ENCODE data around the gene WNT7A.
A peak's percentile ranks its signal among the peaks of the same experiment; 100 is the strongest.

WNT7A gene

GRCh38 chr3:13822871-13823585 lies 56.8 kb downstream of the WNT7A start:
- Mint-ChIP-seq H3K27me3 (no peaks in the 10 kb centered on the region), H3K4me3 (no peak overlapping the region), H3K4me1 (peaks cover 3% of the 10 kb centered on the region), H3K36me3 (peaks cover 15% of the 10 kb centered on the region), H3K9me3 (no peaks in the 10 kb centered on the region), H3K27ac (no peak overlapping the region)

GRCh38 chr3:13822042-13822441 lies 57.8 kb downstream of the WNT7A start:
- no peaks in the 10 kb centered on the region for H3K9me3 Mint-ChIP-seq
- H3K4me3 Mint-ChIP-seq = no peak overlapping the region
- no peak overlapping the region for H3K27ac Mint-ChIP-seq
- H3K27me3 Mint-ChIP-seq = no peaks in the 10 kb centered on the region
- peaks cover 20% of the 10 kb centered on the region for H3K36me3 Mint-ChIP-seq
- peaks cover 3% of the 10 kb centered on the region for H3K4me1 Mint-ChIP-seq

GRCh38 chr3:13821126-13821525 lies 58.7 kb downstream of the WNT7A start:
- Mint-ChIP-seq H3K27ac (peak overlapping the region; percentile 8), H3K9me3 (no peaks in the 10 kb centered on the region), H3K4me3 (no peak overlapping the region), H3K4me1 (peaks cover 3% of the 10 kb centered on the region), H3K36me3 (peaks cover 25% of the 10 kb centered on the region), H3K27me3 (no peaks in the 10 kb centered on the region)

- peaks cover 3% of the 10 kb centered on the region for H3K4me1 Mint-ChIP-seq
- no peaks in the 10 kb centered on the region for H3K27me3 Mint-ChIP-seq
- no peak overlapping the region for H3K4me3 Mint-ChIP-seq
- H3K27ac Mint-ChIP-seq = no peak overlapping the region
- H3K36me3 Mint-ChIP-seq = peaks cover 26% of the 10 kb centered on the region
- H3K9me3 Mint-ChIP-seq = peaks cover 7% of the 10 kb centered on the region
Measured at GRCh38 chr3:13818919-13819318, 61.0 kb downstream of the WNT7A start.

GRCh38 chr3:13815088-13815683 lies 64.7 kb downstream of the WNT7A start:
- Mint-ChIP-seq H3K27ac (no peak overlapping the region), H3K27me3 (no peaks in the 10 kb centered on the region), H3K36me3 (peaks cover 22% of the 10 kb centered on the region), H3K4me1 (no peaks in the 10 kb centered on the region), H3K4me3 (no peak overlapping the region), H3K9me3 (peaks cover 9% of the 10 kb centered on the region)

GRCh38 chr3:13812034-13812471 lies 67.8 kb downstream of the WNT7A start:
- H3K9me3 Mint-ChIP-seq = peaks cover 15% of the 10 kb centered on the region
- H3K27me3 Mint-ChIP-seq = no peaks in the 10 kb centered on the region
- H3K4me1 Mint-ChIP-seq = no peaks in the 10 kb centered on the region
- no peak overlapping the region for H3K27ac Mint-ChIP-seq
- no peak overlapping the region for H3K4me3 Mint-ChIP-seq
- peaks cover 11% of the 10 kb centered on the region for H3K36me3 Mint-ChIP-seq

GRCh38 chr3:13811614-13812013 lies 68.3 kb downstream of the WNT7A start:
- peaks cover 8% of the 10 kb centered on the region for H3K36me3 Mint-ChIP-seq
- H3K4me3 Mint-ChIP-seq = no peak overlapping the region
- H3K27ac Mint-ChIP-seq = no peak overlapping the region
- H3K4me1 Mint-ChIP-seq = no peaks in the 10 kb centered on the region
- H3K27me3 Mint-ChIP-seq = no peaks in the 10 kb centered on the region
- H3K9me3 Mint-ChIP-seq = peaks cover 16% of the 10 kb centered on the region

- Mint-ChIP-seq H3K4me3 (no peak overlapping the region), H3K27me3 (no peaks in the 10 kb centered on the region), H3K27ac (no peak overlapping the region), H3K4me1 (no peaks in the 10 kb centered on the region), H3K9me3 (peaks cover 6% of the 10 kb centered on the region), H3K36me3 (no peaks in the 10 kb centered on the region)
Measured at GRCh38 chr3:13808550-13808949, 71.3 kb downstream of the WNT7A start.

GRCh38 chr3:13801361-13802204 lies 78.3 kb downstream of the WNT7A start:
- no peaks in the 10 kb centered on the region for H3K27me3 Mint-ChIP-seq
- H3K9me3 Mint-ChIP-seq = no peaks in the 10 kb centered on the region

GRCh38 chr3:13800064-13800463 lies 79.8 kb downstream of the WNT7A start:
- H3K4me1 Mint-ChIP-seq = peaks cover 7% of the 10 kb centered on the region
- no peak overlapping the region for H3K4me3 Mint-ChIP-seq
- H3K36me3 Mint-ChIP-seq = no peaks in the 10 kb centered on the region
- H3K9me3 Mint-ChIP-seq = no peaks in the 10 kb centered on the region
- no peaks in the 10 kb centered on the region for H3K27me3 Mint-ChIP-seq
- no peak overlapping the region for H3K27ac Mint-ChIP-seq

More at GRCh38 chr3:13801361-13802204, 78.3 kb downstream of the WNT7A start:
- Mint-ChIP-seq H3K36me3 (no peaks in the 10 kb centered on the region), H3K4me1 (peaks cover 4% of the 10 kb centered on the region), H3K4me3 (no peak overlapping the region), H3K27ac (no peak overlapping the region)

GRCh38 chr3:13798401-13798800 lies 81.5 kb downstream of the WNT7A start:
- Mint-ChIP-seq H3K4me1 (peaks cover 7% of the 10 kb centered on the region), H3K9me3 (no peaks in the 10 kb centered on the region), H3K27ac (no peak overlapping the region)

GRCh38 chr3:13796701-13797460 lies 83.0 kb downstream of the WNT7A start:
- H3K4me1 Mint-ChIP-seq = peaks cover 7% of the 10 kb centered on the region
- H3K36me3 Mint-ChIP-seq = no peaks in the 10 kb centered on the region
- no peak overlapping the region for H3K27ac Mint-ChIP-seq
- no peak overlapping the region for H3K4me3 Mint-ChIP-seq
- no peaks in the 10 kb centered on the region for H3K9me3 Mint-ChIP-seq
- no peaks in the 10 kb centered on the region for H3K27me3 Mint-ChIP-seq

More at GRCh38 chr3:13798401-13798800, 81.5 kb downstream of the WNT7A start:
- Mint-ChIP-seq H3K4me3 (no peak overlapping the region), H3K36me3 (no peaks in the 10 kb centered on the region), H3K27me3 (no peaks in the 10 kb centered on the region)

- H3K9me3 Mint-ChIP-seq = no peaks in the 10 kb centered on the region
- H3K4me3 Mint-ChIP-seq = no peak overlapping the region
- H3K36me3 Mint-ChIP-seq = no peaks in the 10 kb centered on the region
- H3K27ac Mint-ChIP-seq = no peak overlapping the region
- no peaks in the 10 kb centered on the region for H3K27me3 Mint-ChIP-seq
- peaks cover 7% of the 10 kb centered on the region for H3K4me1 Mint-ChIP-seq
Measured at GRCh38 chr3:13795816-13796215, 84.1 kb downstream of the WNT7A start.

- Mint-ChIP-seq H3K4me3 (no peak overlapping the region), H3K9me3 (no peaks in the 10 kb centered on the region), H3K4me1 (peaks cover 7% of the 10 kb centered on the region), H3K27me3 (no peaks in the 10 kb centered on the region), H3K27ac (no peak overlapping the region), H3K36me3 (no peaks in the 10 kb centered on the region)
Measured at GRCh38 chr3:13794322-13794721, 85.5 kb downstream of the WNT7A start.

- H3K27me3 Mint-ChIP-seq = peaks cover 2% of the 10 kb centered on the region
- H3K9me3 Mint-ChIP-seq = no peaks in the 10 kb centered on the region
- no peak overlapping the region for H3K4me3 Mint-ChIP-seq
- no peak overlapping the region for H3K27ac Mint-ChIP-seq
- H3K36me3 Mint-ChIP-seq = no peaks in the 10 kb centered on the region
- H3K4me1 Mint-ChIP-seq = peaks cover 7% of the 10 kb centered on the region
Measured at GRCh38 chr3:13793451-13793850, 86.4 kb downstream of the WNT7A start.
